ENCODE measurements around the gene DDA1. TPM values are rescaled to one million over a fixed set of nuclear protein-coding genes. Genes with fewer than 3 reads are reported as not detected.

DDA1 gene
- total and polyA plus RNA-seq, 2 of the 13 experiments (the other 11 are each of a cell fraction or from before 2014, with no cell fraction given): 24.5 to 26.0 TPM

GRCh38 chr19:17334414-17335409 is 25.3 kb downstream of the DDA1 start, which contains the start of gene ANO8 (continued):
- TF ChIP-seq ARNTL (CRISPR knock-in tag; IDR thresholded peaks at IDR 0.05) (no peak; the same call in 1 of the 2 replicates), ZNF253 (CRISPR knock-in tag; IDR thresholded peaks at IDR 0.05; ENCODE audit: borderline replicate concordance) (no peak), ZKSCAN8 (CRISPR knock-in tag; IDR thresholded peaks at IDR 0.05; ENCODE audit: borderline replicate concordance) (no peak), PCBP2 (optimal IDR thresholded peaks at IDR 0.05; ENCODE audit: low read depth, low read length, poor library complexity, severe bottlenecking) (no peak), ZFP1 (CRISPR knock-in tag; IDR thresholded peaks at IDR 0.05) (no peak), ZNF878 (CRISPR knock-in tag; IDR thresholded peaks at IDR 0.05) (no peak), ZNF20 (CRISPR knock-in tag; IDR thresholded peaks at IDR 0.05) (no peak), MTA1 (CRISPR knock-in tag; IDR thresholded peaks at IDR 0.05; ENCODE audit: borderline replicate concordance) (no peak), CCAR2 (optimal IDR thresholded peaks at IDR 0.05; ENCODE audit: low read depth, low read length) (no peak), ZNF670 (CRISPR knock-in tag; IDR thresholded peaks at IDR 0.05; ENCODE audit: borderline replicate concordance) (no peak), PHF5A (CRISPR knock-in tag; IDR thresholded peaks at IDR 0.05; ENCODE audit: low read depth, unreplicated experiment) (no peak), MYNN (CRISPR knock-in tag; IDR thresholded peaks at IDR 0.05; ENCODE audit: low read depth) (no peak), NR2F2 (IDR thresholded peaks at IDR 0.05; ENCODE audit: borderline replicate concordance, low read depth) (no peak), ZNF17 (CRISPR knock-in tag; IDR thresholded peaks at IDR 0.05) (no peak), PRDM4 (CRISPR knock-in tag; IDR thresholded peaks at IDR 0.05; ENCODE audit: borderline replicate concordance) (no peak), POLR2AphosphoS2 (IDR thresholded peaks at IDR 0.05; ENCODE audit: low read depth, low read length) (no peak), ZSCAN22 (CRISPR knock-in tag; IDR thresholded peaks at IDR 0.05) (no peak), RFXAP (CRISPR knock-in tag; IDR thresholded peaks at IDR 0.05; ENCODE audit: borderline replicate concordance) (peak; percentile 62), CBX1 (IDR thresholded peaks at IDR 0.05; ENCODE audit: low read depth) (no peak), GFI1 (CRISPR knock-in tag; IDR thresholded peaks at IDR 0.05; ENCODE audit: borderline replicate concordance) (peak; percentile 65; the same call in 1 of the 2 replicates)
- TF ChIP-seq, protein P1, sequence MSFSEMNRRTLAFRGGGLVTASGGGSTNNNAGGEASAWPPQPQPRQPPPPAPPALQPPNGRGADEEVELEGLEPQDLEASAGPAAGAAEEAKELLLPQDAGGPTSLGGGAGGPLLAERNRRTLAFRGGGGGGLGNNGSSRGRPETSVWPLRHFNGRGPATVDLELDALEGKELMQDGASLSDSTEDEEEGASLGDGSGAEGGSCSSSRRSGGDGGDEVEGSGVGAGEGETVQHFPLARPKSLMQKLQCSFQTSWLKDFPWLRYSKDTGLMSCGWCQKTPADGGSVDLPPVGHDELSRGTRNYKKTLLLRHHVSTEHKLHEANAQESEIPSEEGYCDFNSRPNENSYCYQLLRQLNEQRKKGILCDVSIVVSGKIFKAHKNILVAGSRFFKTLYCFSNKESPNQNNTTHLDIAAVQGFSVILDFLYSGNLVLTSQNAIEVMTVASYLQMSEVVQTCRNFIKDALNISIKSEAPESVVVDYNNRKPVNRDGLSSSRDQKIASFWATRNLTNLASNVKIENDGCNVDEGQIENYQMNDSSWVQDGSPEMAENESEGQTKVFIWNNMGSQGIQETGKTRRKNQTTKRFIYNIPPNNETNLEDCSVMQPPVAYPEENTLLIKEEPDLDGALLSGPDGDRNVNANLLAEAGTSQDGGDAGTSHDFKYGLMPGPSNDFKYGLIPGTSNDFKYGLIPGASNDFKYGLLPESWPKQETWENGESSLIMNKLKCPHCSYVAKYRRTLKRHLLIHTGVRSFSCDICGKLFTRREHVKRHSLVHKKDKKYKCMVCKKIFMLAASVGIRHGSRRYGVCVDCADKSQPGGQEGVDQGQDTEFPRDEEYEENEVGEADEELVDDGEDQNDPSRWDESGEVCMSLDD (CRISPR knock-in tag; IDR thresholded peaks at IDR 0.05; ENCODE audit: borderline replicate concordance): 0 out of 2 replicates have a peak, but pooled peaks have one; percentile 22
- TF ChIP-seq, protein P2, sequence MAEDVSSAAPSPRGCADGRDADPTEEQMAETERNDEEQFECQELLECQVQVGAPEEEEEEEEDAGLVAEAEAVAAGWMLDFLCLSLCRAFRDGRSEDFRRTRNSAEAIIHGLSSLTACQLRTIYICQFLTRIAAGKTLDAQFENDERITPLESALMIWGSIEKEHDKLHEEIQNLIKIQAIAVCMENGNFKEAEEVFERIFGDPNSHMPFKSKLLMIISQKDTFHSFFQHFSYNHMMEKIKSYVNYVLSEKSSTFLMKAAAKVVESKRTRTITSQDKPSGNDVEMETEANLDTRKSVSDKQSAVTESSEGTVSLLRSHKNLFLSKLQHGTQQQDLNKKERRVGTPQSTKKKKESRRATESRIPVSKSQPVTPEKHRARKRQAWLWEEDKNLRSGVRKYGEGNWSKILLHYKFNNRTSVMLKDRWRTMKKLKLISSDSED (CRISPR knock-in tag; IDR thresholded peaks at IDR 0.05): no peak
